CD4-positive, alpha-beta T cell treated with Interleukin-1 beta for 1 hour (primary cell): ENCODE data around the gene CCDC38.
"Not testable (repeated sequence)": the region's sequence is repeated elsewhere in the genome, so short reads cannot be mapped to it uniquely, and the experiment has no call there.

Experiments
- DNase-seq, 2 donors: peaks; one replicate each; pipeline ENCODE4 v3.0.0-alpha.2; 2020 to 2022

Gene CCDC38

GRCh38 chr12:95881331-95881955, 61.0 kb downstream of the CCDC38 start:
- no peak for DNase-seq

- DNase-seq, result no peak
Observed at GRCh38 chr12:95880895-95881294, 61.5 kb downstream of the CCDC38 start.

- no peak for DNase-seq
Observed at GRCh38 chr12:95877622-95878021, 64.8 kb downstream of the CCDC38 start.

DNA sequence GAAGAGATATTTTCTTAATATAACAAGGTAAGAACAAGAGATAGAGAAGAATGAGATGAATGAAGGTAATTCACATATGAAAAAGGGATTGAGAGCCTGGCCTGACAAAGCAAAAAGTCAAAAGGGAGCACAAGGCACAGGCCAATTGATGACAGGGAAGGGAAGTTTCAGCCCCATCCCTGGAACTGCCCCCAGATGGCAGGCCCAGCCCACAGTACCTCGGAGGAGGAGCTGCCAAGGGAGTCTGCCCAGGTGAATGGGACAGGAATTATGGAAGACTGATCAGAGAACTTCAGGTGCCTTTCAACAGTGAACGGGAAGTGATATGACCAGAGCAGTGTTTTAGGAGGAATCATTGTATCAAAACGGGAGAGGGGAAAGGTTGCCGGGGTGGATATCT, 68.0 kb downstream of the CCDC38 start:
- no peak for DNase-seq

DNA sequence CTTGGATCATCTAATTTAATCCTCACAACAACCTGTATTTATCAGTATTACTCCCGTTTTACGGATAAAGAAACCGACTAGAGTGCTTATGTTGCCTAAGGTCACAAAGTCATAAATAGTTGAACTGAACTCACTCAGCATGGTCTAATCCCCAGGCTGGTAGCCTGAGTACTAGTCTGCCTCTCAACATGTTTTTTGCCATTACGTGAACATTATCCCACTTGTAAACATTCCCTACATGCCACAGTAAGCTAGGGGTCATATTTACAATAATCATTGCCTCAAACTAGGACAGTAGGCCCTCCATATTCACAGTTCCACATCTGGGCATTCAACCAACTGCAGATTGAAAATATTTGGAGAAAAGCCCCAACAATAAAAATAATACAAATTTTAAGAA, 71.5 kb downstream of the CCDC38 start:
- no peak for DNase-seq

GRCh38 chr12:95863337-95863736, 79.1 kb downstream of the CCDC38 start:
- no peak for DNase-seq

GRCh38 chr12:95862038-95862437, 80.4 kb downstream of the CCDC38 start:
- no peak for DNase-seq

DNA sequence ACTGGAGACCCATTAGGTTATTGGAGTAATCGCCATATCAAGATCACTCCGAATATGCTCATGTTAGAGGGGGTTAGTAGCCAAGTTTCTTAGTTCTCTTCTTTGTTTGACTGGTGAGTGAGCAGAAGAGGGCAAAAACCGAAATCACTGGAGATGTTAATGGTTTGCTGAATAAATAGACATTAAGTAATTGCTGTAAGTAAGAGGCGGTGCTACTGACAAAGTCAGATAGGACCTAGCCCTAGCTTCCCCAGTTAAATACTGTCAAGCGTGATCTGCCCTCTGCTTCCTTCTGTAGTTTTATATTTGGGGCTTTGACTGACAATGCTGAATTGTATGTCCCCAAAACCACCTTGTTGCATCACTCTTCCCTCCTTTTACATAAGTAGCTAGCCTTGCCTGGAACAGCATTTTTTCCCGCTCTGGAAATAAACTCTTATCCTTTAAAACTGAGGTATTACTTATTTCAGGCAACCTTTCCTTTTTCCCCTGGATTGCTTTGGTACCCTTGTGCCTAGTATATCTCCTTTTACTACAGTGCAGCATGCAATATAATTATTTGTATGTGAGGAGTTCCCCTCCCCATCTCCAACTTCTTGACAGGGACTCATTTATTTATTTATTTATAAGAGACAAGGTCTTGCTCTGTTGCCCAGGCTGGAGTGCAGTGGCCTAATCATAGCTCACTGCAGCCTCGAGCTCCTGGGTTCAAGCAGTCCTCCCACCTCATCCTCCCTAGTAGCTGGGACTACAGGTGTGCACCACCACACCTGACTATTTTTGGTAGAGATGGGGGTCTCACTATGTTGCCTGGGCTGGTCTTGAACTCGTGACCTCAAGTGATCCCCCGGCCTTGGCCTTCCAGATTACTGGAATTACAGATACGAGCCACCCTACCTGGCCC, 82.2 kb downstream of the CCDC38 start:
- no peak for DNase-seq

- DNase-seq, result no peak
Observed at GRCh38 chr12:95859344-95859816, 83.0 kb downstream of the CCDC38 start.

GRCh38 chr12:95858451-95859343, 83.7 kb downstream of the CCDC38 start, which contains the start of gene SNRPF:
SNRPF (plus strand) TSS chr12:95858952; CDS start chr12:95859074, 122 bp downstream.
- DNase-seq, result peak; percentile 94 to 97

GRCh38 chr12:95857799-95858198, 84.6 kb downstream of the CCDC38 start:
- DNase-seq, result no peak

DNA sequence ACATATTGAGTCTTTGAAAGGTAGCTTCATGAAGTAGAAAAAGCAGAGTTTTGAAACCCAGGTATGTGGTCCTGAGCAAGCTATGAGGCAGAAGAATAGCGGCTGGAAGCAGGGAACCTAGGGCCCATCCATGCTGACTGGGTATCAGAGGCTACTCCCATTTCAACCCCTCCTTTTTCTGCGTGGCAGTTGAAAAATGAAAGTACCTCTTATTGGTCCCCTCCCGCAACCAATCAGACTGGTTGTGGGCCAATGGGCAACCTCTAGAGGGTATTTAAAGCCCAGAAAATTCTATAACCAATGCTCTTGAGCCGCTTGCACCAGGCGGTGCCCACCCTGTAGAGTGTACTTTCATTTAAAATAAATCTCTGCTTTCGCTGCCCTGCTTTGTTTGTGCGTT, 85.3 kb downstream of the CCDC38 start:
- DNase-seq, result no peak

DNA sequence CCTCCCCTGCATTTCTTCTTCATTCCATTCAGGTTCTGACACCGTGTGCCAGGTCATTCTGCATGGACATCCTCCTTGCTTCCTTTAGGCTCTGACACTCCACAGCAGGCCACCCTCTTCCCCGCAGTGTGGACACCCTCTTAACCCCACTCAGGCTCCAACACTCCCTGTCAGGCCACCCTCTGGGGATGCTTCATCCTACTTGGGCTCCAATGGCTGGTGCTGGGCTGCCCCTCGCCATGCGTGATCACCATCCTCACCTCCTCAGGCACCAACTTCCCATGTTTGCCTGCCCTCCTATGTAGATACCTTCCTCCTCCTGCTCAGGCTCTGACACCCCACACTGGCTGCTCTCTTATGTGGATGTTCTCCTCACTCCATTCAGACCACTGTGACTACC, 90.3 kb downstream of the CCDC38 start:
- no peak for DNase-seq

DNA sequence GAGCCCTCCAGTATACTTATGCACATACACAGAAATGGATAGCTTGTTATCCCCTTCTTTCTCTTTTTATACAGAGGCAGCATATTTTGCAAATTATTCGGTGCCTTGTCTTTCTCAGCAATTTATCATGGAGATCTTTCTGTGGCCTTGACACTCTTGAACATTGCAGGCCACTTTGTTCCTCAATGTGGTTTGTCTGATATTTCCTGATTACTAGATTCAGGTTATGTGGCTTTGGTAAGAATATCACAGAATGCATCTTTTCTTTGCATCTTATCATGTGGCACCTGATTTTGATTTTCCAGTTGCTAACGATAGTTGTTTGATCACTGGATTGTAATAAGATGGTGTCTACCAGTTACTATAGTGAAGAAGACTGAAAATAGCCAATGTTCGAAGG, 90.8 kb downstream of the CCDC38 start:
- DNase-seq, result no peak

DNA sequence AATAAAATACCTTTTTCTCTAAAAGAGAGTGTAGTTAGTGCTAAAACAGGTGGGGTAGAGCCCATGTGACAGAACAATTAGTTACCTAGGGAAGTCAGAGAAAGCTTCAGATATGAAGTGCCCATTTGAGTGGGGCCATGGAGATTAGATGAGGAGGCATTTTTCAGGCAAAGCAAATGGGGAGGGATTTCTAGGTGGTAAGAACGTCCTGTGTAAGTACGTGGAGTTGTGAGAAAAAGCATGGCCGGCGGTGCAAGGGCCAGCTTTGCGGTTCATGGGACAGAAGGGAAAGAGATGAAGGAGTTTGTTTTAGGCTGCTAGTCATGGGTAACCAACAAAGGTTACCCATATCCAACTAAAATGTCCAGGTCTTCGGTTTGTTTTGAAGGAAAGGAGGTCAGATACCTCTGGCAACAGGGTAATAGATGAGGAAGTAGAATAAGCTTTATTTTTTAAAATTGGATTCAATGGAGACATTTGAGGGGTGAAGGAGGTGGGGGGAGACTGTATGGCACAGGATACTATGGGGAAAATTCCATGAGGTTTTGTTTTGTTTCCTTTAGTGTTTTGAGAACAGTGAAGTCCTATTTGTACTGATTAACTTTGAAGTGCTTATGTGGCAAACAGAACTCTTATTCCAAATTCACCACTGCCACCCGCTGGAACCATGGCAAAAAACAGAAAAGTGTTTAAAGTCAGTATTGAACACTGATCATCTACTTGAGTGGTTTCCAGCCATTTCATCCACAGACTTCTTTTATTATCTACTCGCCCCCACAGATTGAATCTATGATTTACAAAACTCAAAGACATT, 93.6 kb downstream of the CCDC38 start:
- no peak for DNase-seq

GRCh38 chr12:95842426-95842825, 100.0 kb downstream of the CCDC38 start:
- not testable (repeated sequence) for DNase-seq

DNA sequence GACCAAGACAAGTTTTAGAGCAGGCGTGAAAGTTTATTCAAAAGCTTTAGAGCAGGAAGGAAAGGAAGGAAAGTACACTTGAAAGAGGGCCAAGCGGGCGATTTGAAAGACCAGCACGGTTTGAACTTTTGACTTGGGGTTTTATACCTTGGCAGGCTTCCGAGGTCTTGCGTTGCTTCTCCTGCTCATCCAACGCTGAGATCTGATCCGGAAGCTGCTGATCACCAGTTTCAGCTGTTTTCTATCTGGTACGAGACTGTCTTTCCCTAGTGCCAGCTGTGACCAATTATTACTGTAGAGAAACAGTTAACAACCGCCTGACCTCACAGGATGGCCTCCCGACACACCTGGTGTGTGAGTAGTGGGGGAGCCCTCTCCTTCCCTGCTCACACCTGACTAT, 104.3 kb downstream of the CCDC38 start:
- no peak for DNase-seq

DNA sequence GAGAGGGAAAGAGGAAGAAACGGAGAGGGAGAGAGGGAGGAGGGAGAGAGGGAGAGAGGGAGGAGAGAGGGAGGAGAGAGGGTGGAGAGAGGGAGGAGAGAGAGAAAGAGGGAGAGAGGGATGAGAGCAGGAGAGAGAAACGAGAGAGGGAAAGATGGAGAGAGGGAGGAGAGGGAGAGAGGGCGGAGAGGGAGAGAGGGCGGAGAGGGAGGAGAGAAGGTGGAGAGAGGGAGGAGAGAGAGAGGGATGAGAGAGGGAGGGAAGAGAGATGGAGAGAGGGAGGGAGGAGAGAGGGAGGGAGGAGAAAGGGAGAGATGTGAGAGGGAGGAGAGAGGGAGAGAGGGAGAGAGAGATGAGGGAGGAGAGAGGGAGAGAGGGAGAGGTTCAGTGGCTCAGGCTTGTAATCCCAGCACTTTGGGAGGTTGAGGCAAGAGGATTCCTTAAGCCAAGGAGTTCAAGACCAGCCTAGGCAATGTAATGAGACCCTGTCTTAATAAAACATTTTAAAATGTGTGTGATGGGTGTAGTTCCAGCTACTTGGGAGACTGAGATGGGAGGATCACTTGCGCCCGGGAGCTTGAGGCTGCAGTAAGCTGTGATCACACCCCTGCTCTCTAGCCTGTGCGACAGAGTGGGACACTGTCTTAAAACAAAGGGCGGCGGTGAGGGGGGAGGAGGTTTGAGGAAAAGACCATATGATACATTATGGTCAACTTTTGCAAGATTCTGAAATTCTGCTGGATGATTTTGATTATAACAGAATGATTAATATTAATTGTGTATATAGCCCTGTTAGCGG, 105.0 kb downstream of the CCDC38 start:
- DNase-seq, result no peak

DNA sequence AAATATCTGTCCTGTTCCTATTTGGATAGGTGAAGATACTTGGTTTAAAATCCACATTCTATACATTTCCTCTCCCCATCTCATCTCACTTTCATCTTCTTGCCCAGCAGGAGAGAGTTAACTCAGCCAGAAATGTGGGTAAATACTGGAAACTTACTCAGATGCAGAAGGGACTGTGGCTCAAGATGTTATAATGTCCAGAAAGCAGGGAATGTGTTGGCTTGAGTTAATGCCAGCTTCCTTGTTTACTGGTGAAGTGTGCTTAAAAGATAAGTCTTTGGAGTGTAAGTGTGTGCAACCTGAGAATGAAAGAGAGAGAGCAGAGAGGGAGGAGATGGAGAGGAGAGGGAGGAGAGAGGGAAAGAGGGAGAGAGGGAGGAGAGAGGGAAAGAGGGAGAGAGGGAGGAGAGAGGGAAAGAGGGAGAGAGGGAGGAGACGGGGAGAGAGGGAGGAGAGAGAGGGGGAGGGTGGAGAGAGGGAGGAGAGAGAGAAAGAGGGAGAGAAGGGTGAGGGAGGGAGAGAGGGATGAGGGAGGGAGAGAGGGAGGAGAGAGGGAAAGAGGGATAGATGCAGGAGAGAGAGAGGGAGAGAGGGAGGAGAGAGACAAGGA, 105.7 kb downstream of the CCDC38 start:
- no peak for DNase-seq

DNA sequence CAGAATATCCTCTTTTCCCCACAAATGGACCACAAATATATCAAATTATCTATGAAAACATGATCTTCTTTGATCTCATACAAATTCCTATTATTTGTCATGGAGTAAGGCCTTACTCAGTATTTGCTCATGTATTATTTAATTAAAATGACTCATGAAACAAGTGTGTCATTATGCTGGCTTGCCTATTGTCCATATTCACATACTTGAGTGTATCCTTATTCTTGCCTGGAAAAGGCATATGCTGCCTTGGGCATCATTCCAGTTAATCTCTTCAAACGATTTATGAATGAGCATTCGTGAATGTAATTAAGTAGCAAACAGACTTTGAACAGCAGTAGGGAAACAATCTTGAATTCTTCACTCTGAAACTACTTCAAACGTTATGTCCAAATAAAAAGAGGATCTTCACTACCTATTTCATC, 106.2 kb downstream of the CCDC38 start:
- DNase-seq, result no peak

DNA sequence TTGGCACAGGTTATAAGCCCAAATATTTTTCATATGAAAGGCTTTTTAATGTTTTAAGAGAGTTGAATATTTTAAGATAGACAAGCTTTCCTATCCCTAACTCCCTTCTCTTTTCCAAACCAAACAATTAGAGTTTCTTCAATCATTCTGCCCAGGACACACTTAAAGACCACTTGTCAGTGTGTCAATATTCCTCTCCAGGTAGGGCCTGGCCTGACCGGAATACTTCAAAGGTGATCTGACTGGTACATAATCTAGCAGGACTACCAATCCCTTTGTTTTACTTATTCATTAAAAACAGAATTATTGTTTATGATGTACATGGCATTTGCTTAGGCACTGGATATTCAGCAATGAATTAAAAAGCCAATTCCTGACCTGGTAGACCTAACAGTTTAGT, 107.8 kb downstream of the CCDC38 start:
- DNase-seq, result no peak
